CD14-positive monocyte (primary cell): Measurements from ENCODE around the gene CNOT1. TPM values are rescaled to one million over a fixed set of nuclear protein-coding genes. Genes with fewer than 3 reads are reported as not detected.

Source experiments
- DNase-seq, 3 donors: peaks; one replicate each; pipeline ENCODE4 v3.0.0-alpha.2; 2011 to 2022
- H2AFZ ChIP-seq: 2 replicates; pipeline ENCODE4 v1.6.0; 2012; ENCODE audit warnings: mild to moderate bottlenecking, low read depth, low read length, inconsistent platforms; ENCODE audit not compliant: insufficient read depth, poor library complexity, severe bottlenecking
- H3K27ac ChIP-seq, 2 donors: 1 replicate in 1 of 2; 2 replicates in 1 of 2; pipeline ENCODE4 v1.5.1; 2012 to 2013; ENCODE audit warnings: low read length in 2 of 2, control low read depth in 1 of 2, inconsistent platforms in 1 of 2, low read depth in 1 of 2, mild to moderate bottlenecking in 1 of 2
- H3K27me3 ChIP-seq, 2 donors: one replicate each; pipeline versions ENCODE4 v1.6.0 to v1.6.1; 2011 to 2013; ENCODE audit warnings: low read length in 2 of 2; ENCODE audit not compliant: control insufficient read depth in 2 of 2, insufficient read depth in 2 of 2
- H3K36me3 ChIP-seq, 2 donors: replicated peaks in 1 of 2; 1 replicate in 1 of 2; 2 replicates in 1 of 2; pipeline versions ENCODE4 v1.5.1 to v1.6.1; 2012 to 2013; ENCODE audit warnings: low read length in 2 of 2, control low read depth in 1 of 2, inconsistent platforms in 1 of 2, mild to moderate bottlenecking in 1 of 2; ENCODE audit not compliant: insufficient read depth in 2 of 2, control insufficient read depth in 1 of 2
- H3K4me1 ChIP-seq, 2 donors: 1 replicate in 1 of 2; 2 replicates in 1 of 2; pipeline versions ENCODE4 v1.5.1 to v1.6.1; 2012 to 2013; ENCODE audit warnings: low read length in 2 of 2, control low read depth in 1 of 2, inconsistent platforms in 1 of 2, mild to moderate bottlenecking in 1 of 2, moderate library complexity in 1 of 2; ENCODE audit not compliant: insufficient read depth in 2 of 2, control insufficient read depth in 1 of 2
- H3K4me2 ChIP-seq: replicated peaks from 2 replicates; pipeline ENCODE3; 2012; ENCODE audit warnings: low read length, moderate library complexity, mild to moderate bottlenecking; ENCODE audit not compliant: poor library complexity, severe bottlenecking; ENCODE audit errors: extremely low read depth
- H3K4me3 ChIP-seq, 3 experiments: fragments of 200-600 bp in 1 of 3; sonication (generic) in 1 of 3; replicated peaks in 1 of 3; 1 replicate in 2 of 3; 2 replicates in 1 of 3; pipeline ENCODE4 v1.5.1; 2011 to 2013; ENCODE audit warnings: low read length in 3 of 3, mild to moderate bottlenecking in 3 of 3, control low read depth in 2 of 3, low read depth in 2 of 3, inconsistent platforms in 1 of 3, moderate library complexity in 1 of 3
- H3K79me2 ChIP-seq: 2 replicates; pipeline ENCODE4 v1.6.0; 2012; ENCODE audit warnings: mild to moderate bottlenecking, control low read depth, inconsistent platforms, low read length, moderate library complexity; ENCODE audit not compliant: insufficient read depth
- H3K9ac ChIP-seq: 2 replicates; pipeline ENCODE4 v1.6.0; 2017; ENCODE audit warnings: low read length, mild to moderate bottlenecking; ENCODE audit not compliant: insufficient read depth, poor library complexity, severe bottlenecking
- H3K9me3 ChIP-seq, 2 donors: replicated peaks in 1 of 2; 1 replicate in 1 of 2; 2 replicates in 1 of 2; pipeline versions ENCODE4 v1.5.1 to v1.6.1; 2012 to 2013; ENCODE audit warnings: low read length in 2 of 2, control low read depth in 1 of 2; ENCODE audit not compliant: control insufficient read depth in 1 of 2, insufficient read depth in 1 of 2
- H4K20me1 ChIP-seq: 2 replicates; pipeline ENCODE4 v1.6.0; 2012; ENCODE audit warnings: mild to moderate bottlenecking, low read length, control low read depth, moderate library complexity; ENCODE audit not compliant: insufficient read depth
- H3K27ac Mint-ChIP-seq, 7 donors: one replicate each; pipeline ENCODE4 v1.8.0; 2020; ENCODE audit warnings: mild to moderate bottlenecking in 7 of 7, mixed read lengths in 7 of 7, moderate library complexity in 6 of 7, inconsistent platforms in 2 of 7
- H3K27me3 Mint-ChIP-seq, 3 donors: one replicate each; pipeline ENCODE4 v1.8.0; 2021 to 2022; ENCODE audit warnings: low read depth in 3 of 3, mild to moderate bottlenecking in 3 of 3, mixed read lengths in 3 of 3, moderate library complexity in 3 of 3, inconsistent platforms in 1 of 3
- H3K36me3 Mint-ChIP-seq, 2 donors: one replicate each; pipeline ENCODE4 v1.8.0; 2020; ENCODE audit warnings: mixed read lengths in 2 of 2, inconsistent platforms in 1 of 2, mild to moderate bottlenecking in 1 of 2
- H3K4me1 Mint-ChIP-seq: one replicate; pipeline ENCODE4 v1.8.0; 2020; ENCODE audit warnings: mild to moderate bottlenecking, mixed read lengths
- H3K4me3 Mint-ChIP-seq, 2 donors: one replicate each; pipeline ENCODE4 v1.8.0; 2020; ENCODE audit warnings: mild to moderate bottlenecking in 2 of 2, mixed read lengths in 2 of 2, moderate library complexity in 1 of 2
- H3K9me3 Mint-ChIP-seq, 7 donors: one replicate each; pipeline ENCODE4 v1.8.0; 2020 to 2022; ENCODE audit warnings: mixed read lengths in 7 of 7, mild to moderate bottlenecking in 6 of 7, moderate library complexity in 6 of 7, inconsistent platforms in 2 of 7
- CTCF ChIP-seq: fragments of 200-600 bp; IDR thresholded peaks from one replicate; pipeline ENCODE4 v1.8.0; 2022; ENCODE audit warnings: antibody characterized with exemption, mild to moderate bottlenecking
- WGBS: methylation state at CpG from one replicate; pipeline ENCODE4 v1.1.5; 2013; ENCODE audit warnings: missing lambda C conversion rate; ENCODE audit not compliant: insufficient coverage; 5-methylcytosine and 5-hydroxymethylcytosine counted together
- intact Hi-C, 2 donors: fragments of 100-400 bp; cut with micrococcal nuclease; formaldehyde crosslinking; loops; one replicate each; pipeline versions ENCODE4 v1.15.0 to v1.15.1; 2023
- polyA plus RNA-seq, 3 donors: library from polyadenylated mRNA; depleted of rRNA in 1 of 3; unstranded in 2 of 3; stranded (reverse) in 1 of 3; fragments of 300-500 nt in 2 of 3; fragments of >200 nt in 1 of 3; fragmentation: Illumina TruSeq in 2 of 3; gene quantifications; 1 replicate in 2 of 3; 2 replicates in 1 of 3; pipeline ENCODE4 v1.2.3, GENCODE V29; 2012 to 2021

Gene CNOT1
- polyA plus RNA-seq, 3 donors, result 50.8 to 182 (median 60.8) TPM

- H2AFZ ChIP-seq, result no peak overlapping the region
- no peaks in the 10 kb centered on the region for H3K79me2 ChIP-seq
- H3K36me3 Mint-ChIP-seq, result no peaks in the 10 kb centered on the region
- H3K9ac ChIP-seq, result no peak overlapping the region
- no peaks in the 10 kb centered on the region for H3K4me1 ChIP-seq
- H3K4me3 Mint-ChIP-seq, result no peak overlapping the region
- peaks cover 0 to 4% (median 0%) of the 10 kb centered on the region in 7 donors for H3K9me3 Mint-ChIP-seq
- H3K9me3 ChIP-seq, result peaks cover 0 to 3% of the 10 kb centered on the region in 2 donors
- no peaks in the 10 kb centered on the region for H4K20me1 ChIP-seq
- H3K27ac ChIP-seq, result no peak overlapping the region
- H3K4me3 ChIP-seq, result no peak overlapping the region
- no peaks in the 10 kb centered on the region for H3K27me3 ChIP-seq
- no peak for DNase-seq
- H3K27ac Mint-ChIP-seq, result no peak overlapping the region
- no peak for TF ChIP-seq CTCF
- intact Hi-C loops, result no loop called here
- no peak overlapping the region for H3K4me2 ChIP-seq
- H3K4me1 Mint-ChIP-seq, result no peaks in the 10 kb centered on the region
- 100% methylated on average over 1 of the region's 8 CpGs for WGBS
- peaks cover 6 to 12% (median 7%) of the 10 kb centered on the region in 3 donors for H3K27me3 Mint-ChIP-seq
- H3K36me3 ChIP-seq, result no peaks in the 10 kb centered on the region
Observed at GRCh38 chr16:58655215-58655596, 25.6 kb upstream of the CNOT1 start.

- Histone ChIP-seq H3K36me3 (no peaks in the 10 kb centered on the region), H3K4me3 (no peak overlapping the region), H3K9ac (no peak overlapping the region), H3K4me2 (no peak overlapping the region), H3K27me3 (no peaks in the 10 kb centered on the region), H3K79me2 (no peaks in the 10 kb centered on the region), H2AFZ (no peak overlapping the region), H3K27ac (no peak overlapping the region), H3K9me3 (peaks cover 0 to 3% of the 10 kb centered on the region in 2 donors), H3K4me1 (no peaks in the 10 kb centered on the region), H4K20me1 (no peaks in the 10 kb centered on the region)
- no peak for TF ChIP-seq CTCF
- no peak overlapping the region for H3K27ac Mint-ChIP-seq
- no peaks in the 10 kb centered on the region for H3K4me1 Mint-ChIP-seq
- peaks cover 0 to 4% (median 0%) of the 10 kb centered on the region in 7 donors for H3K9me3 Mint-ChIP-seq
- no peak for DNase-seq
- intact Hi-C loops, result no loop called here
- no peaks in the 10 kb centered on the region for H3K36me3 Mint-ChIP-seq
- WGBS, result 87% methylated on average over 5 of the region's 7 CpGs
- peaks cover 6 to 12% (median 7%) of the 10 kb centered on the region in 3 donors for H3K27me3 Mint-ChIP-seq
- H3K4me3 Mint-ChIP-seq, result no peak overlapping the region
Observed at GRCh38 chr16:58654560-58655214, 25.1 kb upstream of the CNOT1 start.
